DND-41 (cell line): ENCODE results near the gene TRANK1.

Source experiments
- ATAC-seq: fragments of 200-7000 bp; cut with Tn5 transposase; 3 replicates; pipeline ENCODE4 v1.9.1; 2021; ENCODE audit warnings: low read depth; ENCODE audit not compliant: insufficient read depth
- DNase-seq: peaks from one replicate; pipeline ENCODE4 v3.0.0-alpha.2; 2020
- H2AFZ ChIP-seq: 2 replicates; pipeline ENCODE4 v1.6.0; 2012; ENCODE audit warnings: low read depth, low read length
- H3K27ac ChIP-seq: 2 replicates; pipeline ENCODE4 v1.5.1; 2012; ENCODE audit warnings: low read length, inconsistent platforms
- H3K27me3 ChIP-seq: fragments of 200-600 bp; sonication (generic); 2 replicates; pipeline ENCODE4 v1.6.0; 2012; ENCODE audit warnings: low read length, mild to moderate bottlenecking, inconsistent platforms; ENCODE audit not compliant: insufficient read depth, poor library complexity
- H3K36me3 ChIP-seq: 2 replicates; pipeline ENCODE4 v1.5.1; 2012; ENCODE audit warnings: low read length, inconsistent platforms; ENCODE audit not compliant: insufficient read depth
- H3K4me1 ChIP-seq: 2 replicates; pipeline ENCODE4 v1.5.1; 2012; ENCODE audit warnings: mild to moderate bottlenecking, low read length; ENCODE audit not compliant: insufficient read depth
- H3K4me2 ChIP-seq: 2 replicates; pipeline ENCODE4 v1.6.0; 2012; ENCODE audit warnings: mild to moderate bottlenecking, moderate library complexity, low read length, inconsistent platforms; ENCODE audit not compliant: insufficient read depth
- H3K4me3 ChIP-seq, 2 experiments: fragments of 200-600 bp in 1 of 2; shearing (Covaris generic) in 1 of 2; 2 replicates each; pipeline ENCODE4 v1.5.1; 2012 to 2016; ENCODE audit warnings: inconsistent platforms in 2 of 2, low read length in 2 of 2, mild to moderate bottlenecking in 2 of 2, low read depth in 1 of 2, moderate library complexity in 1 of 2
- H3K79me2 ChIP-seq: 2 replicates; pipeline ENCODE4 v1.6.0; 2012; ENCODE audit warnings: low read length, inconsistent platforms; ENCODE audit not compliant: insufficient read depth
- H3K9ac ChIP-seq: 2 replicates; pipeline ENCODE4 v1.6.0; 2012; ENCODE audit warnings: low read depth, mild to moderate bottlenecking, inconsistent platforms, low read length, moderate library complexity
- H3K9me3 ChIP-seq: 2 replicates; pipeline ENCODE4 v1.5.1; 2012; ENCODE audit warnings: low read length, moderate library complexity, mild to moderate bottlenecking, inconsistent platforms; ENCODE audit not compliant: insufficient read depth, severe bottlenecking
- H4K20me1 ChIP-seq: 2 replicates; pipeline ENCODE4 v1.6.0; 2012; ENCODE audit warnings: low read length; ENCODE audit not compliant: insufficient read depth
- CTCF ChIP-seq: IDR thresholded peaks from 2 replicates; pipeline ENCODE4 v1.5.1; 2012; ENCODE audit warnings: borderline replicate concordance, low read length, moderate library complexity, mild to moderate bottlenecking; ENCODE audit not compliant: poor library complexity, severe bottlenecking; ENCODE audit errors: extremely low read depth
- EZH2 ChIP-seq: IDR thresholded peaks from 3 replicates; pipeline ENCODE4 v1.6.1; 2012; ENCODE audit warnings: borderline replicate concordance, low read depth, mild to moderate bottlenecking, moderate library complexity, low read length, inconsistent platforms; ENCODE audit not compliant: severe bottlenecking

The TRANK1 gene

GRCh38 chr3:36864180-36865053 lies 80.4 kb downstream of the TRANK1 start:
- no peaks in the 10 kb centered on the region for H3K79me2 ChIP-seq
- no peak overlapping the region for H3K9ac ChIP-seq
- H2AFZ ChIP-seq = no peak overlapping the region
- peak overlapping the region; percentile 26; the same call in 1 of the 2 replicates for H3K27ac ChIP-seq
- no peak for TF ChIP-seq CTCF
- no peak for TF ChIP-seq EZH2
- no peak for DNase-seq
- H3K4me2 ChIP-seq = no peak overlapping the region
- H4K20me1 ChIP-seq = no peaks in the 10 kb centered on the region
- no peaks in the 10 kb centered on the region for H3K27me3 ChIP-seq
- H3K4me1 ChIP-seq = peaks cover 13% of the 10 kb centered on the region; the same call in 1 of the 2 replicates
- H3K9me3 ChIP-seq = no peaks in the 10 kb centered on the region
- ATAC-seq = no peak
- H3K4me3 ChIP-seq = no peak overlapping the region
- H3K36me3 ChIP-seq = peaks cover 18% of the 10 kb centered on the region

GRCh38 chr3:36862076-36862755 lies 82.6 kb downstream of the TRANK1 start:
- Histone ChIP-seq H3K27ac (no peak overlapping the region), H2AFZ (no peak overlapping the region), H3K27me3 (no peaks in the 10 kb centered on the region), H3K9ac (no peak overlapping the region), H3K36me3 (peaks cover 37% of the 10 kb centered on the region), H3K9me3 (no peaks in the 10 kb centered on the region), H3K4me2 (no peak overlapping the region), H3K79me2 (no peaks in the 10 kb centered on the region), H4K20me1 (no peaks in the 10 kb centered on the region), H3K4me3 (no peak overlapping the region), H3K4me1 (peaks cover 11% of the 10 kb centered on the region; the same call in 1 of the 2 replicates)
- no peak for TF ChIP-seq EZH2
- no peak for ATAC-seq
- DNase-seq = no peak

GRCh38 chr3:36859494-36859893 lies 85.4 kb downstream of the TRANK1 start:
- 0 out of 2 replicates have a peak, but pooled peaks cover 3% of the 10 kb centered on the region for H3K4me1 ChIP-seq
- no peak overlapping the region for H2AFZ ChIP-seq
- no peak for DNase-seq
- H3K27ac ChIP-seq = no peak overlapping the region
- H3K79me2 ChIP-seq = no peaks in the 10 kb centered on the region
- H3K4me2 ChIP-seq = no peak overlapping the region
- H3K4me3 ChIP-seq = no peak overlapping the region
- H3K27me3 ChIP-seq = no peaks in the 10 kb centered on the region
- TF ChIP-seq EZH2 (no peak), CTCF (no peak)
- ATAC-seq = no peak
- no peaks in the 10 kb centered on the region for H4K20me1 ChIP-seq
- peaks cover 51% of the 10 kb centered on the region for H3K36me3 ChIP-seq
- H3K9me3 ChIP-seq = no peaks in the 10 kb centered on the region
- H3K9ac ChIP-seq = no peak overlapping the region

- ATAC-seq (no peak), DNase-seq (no peak)
- Histone ChIP-seq H3K4me3 (no peak overlapping the region), H4K20me1 (no peaks in the 10 kb centered on the region), H3K27me3 (no peaks in the 10 kb centered on the region), H3K79me2 (no peaks in the 10 kb centered on the region), H2AFZ (no peak overlapping the region), H3K4me2 (no peak overlapping the region), H3K9ac (no peak overlapping the region), H3K27ac (no peak overlapping the region), H3K4me1 (no peaks in the 10 kb centered on the region), H3K36me3 (peaks cover 45% of the 10 kb centered on the region), H3K9me3 (no peaks in the 10 kb centered on the region)
- TF ChIP-seq CTCF (no peak), EZH2 (no peak)
These were observed 92.8 kb downstream of the TRANK1 start for GRCh38 chr3:36852071-36852470.
